Ovary (tissue), 3 donors: Measurements from ENCODE around the gene SYNPO.

Experiments used
- CTCF ChIP-seq, 3 donors: fragments of 450-650 bp in 2 of 3; fragments of 200-600 bp in 1 of 3; IDR thresholded peaks; one replicate each; pipeline versions ENCODE4 v1.5.1 to v1.8.0; 2016 to 2022; ENCODE audit warnings: antibody characterized with exemption in 3 of 3, mild to moderate bottlenecking in 1 of 3
- EP300 ChIP-seq: sonication (generic); formaldehyde crosslinking; IDR thresholded peaks from one replicate; pipeline ENCODE4 v1.6.1; 2017; ENCODE audit warnings: antibody characterized with exemption
- donor health status: DM: no; HTN: no; CAD: no.

- TF ChIP-seq EP300 (no peak), CTCF (IDR thresholded peaks at IDR 0.05) (no peak)
Measured at GRCh38 chr5:150625831-150626746, 14.4 kb upstream of the SYNPO start.
